Heart left ventricle (tissue), 16 donors: ENCODE data around the gene MGLL. TPM values are rescaled to one million over a fixed set of nuclear protein-coding genes. Genes with fewer than 3 reads are reported as not detected.

Experiments
- ATAC-seq, 4 donors: fragments of 200-7000 bp; cut with Tn5 transposase; one replicate each; pipeline ENCODE4 v1.9.1; 2020 to 2022; ENCODE audit warnings: moderate library complexity in 4 of 4, mild to moderate bottlenecking in 3 of 4, moderate number of reproducible peaks in 1 of 4
- DNase-seq, 5 donors: peaks; one replicate each; pipeline ENCODE4 v3.0.0-alpha.2; 2020
- H3K27ac ChIP-seq, 12 donors: fragments of 200-600 bp; sonication (generic) in 4 of 12; one replicate each; pipeline versions ENCODE4 v1.5.0 to v1.8.0; 2016 to 2022; ENCODE audit warnings: mild to moderate bottlenecking in 2 of 12
- H3K27me3 ChIP-seq, 9 donors: fragments of 200-600 bp; sonication (generic) in 2 of 9; one replicate each; pipeline versions ENCODE4 v1.5.1 to v1.8.0; 2016 to 2022; ENCODE audit warnings: mild to moderate bottlenecking in 3 of 9
- H3K36me3 ChIP-seq, 9 donors: fragments of 200-600 bp; sonication (generic) in 2 of 9; one replicate each; pipeline versions ENCODE4 v1.5.0 to v1.8.0; 2018 to 2022; ENCODE audit warnings: mild to moderate bottlenecking in 2 of 9
- H3K4me1 ChIP-seq, 12 donors: fragments of 200-600 bp; sonication (generic) in 4 of 12; one replicate each; pipeline versions ENCODE4 v1.5.0 to v1.8.0; 2016 to 2022; ENCODE audit warnings: mild to moderate bottlenecking in 3 of 12
- H3K4me3 ChIP-seq, 12 donors: fragments of 200-600 bp; sonication (generic) in 4 of 12; one replicate each; pipeline versions ENCODE4 v1.5.0 to v1.8.0; 2017 to 2022; ENCODE audit warnings: mild to moderate bottlenecking in 9 of 12, moderate library complexity in 4 of 12
- H3K9me3 ChIP-seq, 12 donors: fragments of 200-600 bp; sonication (generic) in 4 of 12; one replicate each; pipeline versions ENCODE4 v1.5.0 to v1.8.0; 2016 to 2022; ENCODE audit warnings: mild to moderate bottlenecking in 1 of 12
- CTCF ChIP-seq, 12 donors: fragments of 200-600 bp; sonication (generic) in 4 of 12; IDR thresholded peaks; one replicate each; pipeline versions ENCODE4 v1.5.0 to v1.8.0; 2018 to 2022; ENCODE audit warnings: antibody characterized with exemption in 12 of 12, mild to moderate bottlenecking in 5 of 12
- POLR2A ChIP-seq, 2 donors: fragments of 450-650 bp; IDR thresholded peaks; one replicate each; pipeline ENCODE4 v1.6.1; 2017; ENCODE audit warnings: antibody characterized with exemption in 2 of 2, mild to moderate bottlenecking in 2 of 2, moderate library complexity in 2 of 2
- WGBS, 4 donors: extraction: QIAGEN DNeasy Blood & Tissue Kit in 2 of 4; methylation state at CpG; one replicate each; pipeline versions ENCODE4 v1.1.5 to v1.1.7; 2013 to 2018; 5-methylcytosine and 5-hydroxymethylcytosine counted together
- intact Hi-C, 10 donors: fragments of 100-400 bp; cut with DNase I; formaldehyde crosslinking; loops; one replicate each; pipeline versions ENCODE4 v1.11.1 to v1.14.2; 2022
- polyA plus RNA-seq, 2 donors: library from polyadenylated mRNA; stranded (reverse); fragments of 200-250 nt; gene quantifications; one replicate each; pipeline ENCODE4 v1.2.3, GENCODE V29; 2013
- total RNA-seq, 9 donors: library from RNA; depleted of rRNA in 2 of 9; stranded (reverse); fragments of >200 nt in 2 of 9; fragmentation: NEBNext Ultra II Directional in 3 of 9; extraction: Animal tissue kit (Norgen Biotek cat#: 25700) in 3 of 9; gene quantifications; one replicate each; pipeline versions ENCODE4 v1.1.0 to v1.2.4, GENCODE V29; 2016 to 2023
- donor health status: ischemic (EF 13 %, LVEDD 7.1; RV severe dilation, severe dysfunction).
- donor health status: healthy with polysubstance abuse.
- donor health status: DM: no; HTN: yes; CAD: no.
- donor health status: DM: no; HTN: no; CAD: no.
- donor health status: ischemic (EF 25% LVEDD 6.9; RV normal size, moderate dysfunction).
- donor health status: ischemic (EF 25% LVEDD 5.7; RV mildly dilated, moderate dysfunction).
- donor health status: healthy.
- donor health status: DM: yes; HTN: yes; CAD: no.
- donor health status: ischemic (EF 35%, LVEDD 5.7; RV mildly dilated, moderate dysfunction).
- donor health status: nonischemic (EF 11% LVEDD 7.7; RV severe dilation, severe dysfunction).
- donor health status: DM: yes; HTN: yes; CAD: no.
- donor health status: PGD.
- donor health status: ischemic (EF 29% LVEDD 5.4; RV normal size, mild dysfunction).
- donor health status: nonischemic (EF 23%, LVEDD 6.1; RV moderate dilation, normal function).

The MGLL gene
- total and polyA plus RNA-seq, 11 donors: 38.5 to 119 (median 78.9) TPM

DNA sequence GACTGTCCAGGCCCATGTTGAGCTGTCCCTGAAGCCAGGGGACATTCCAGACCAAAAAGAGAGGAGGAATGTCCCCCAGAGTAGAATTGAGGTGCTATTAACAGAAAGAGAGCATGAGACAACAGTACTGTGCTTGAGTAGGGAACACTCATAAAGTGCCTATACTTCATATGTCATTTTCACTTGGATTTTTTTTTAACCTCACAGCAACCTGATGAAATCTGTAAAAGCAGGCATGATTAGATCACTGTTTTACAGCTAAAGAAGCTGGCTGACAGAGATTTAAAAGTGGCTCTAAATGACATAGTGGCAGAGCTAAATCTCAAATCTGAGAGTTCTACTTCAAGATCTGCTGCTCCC lies 174.5 kb downstream of the MGLL start:
- ATAC-seq (no peak), DNase-seq (no peak)
- Histone ChIP-seq H3K9me3 (no peaks in the 10 kb centered on the region), H3K4me3 (no peak overlapping the region), H3K36me3 (no peaks in the 10 kb centered on the region), H3K27ac (no peak overlapping the region), H3K27me3 (no peaks in the 10 kb centered on the region), H3K4me1 (peaks cover 0 to 7% (median 4%) of the 10 kb centered on the region in 12 donors)
- TF ChIP-seq POLR2A (IDR thresholded peaks at IDR 0.05) (no peak), CTCF (IDR thresholded peaks at IDR 0.05) (no peak)
- intact Hi-C loops: no loop called here

GRCh38 chr3:127647166-127647844 lies 175.0 kb downstream of the MGLL start:
- no peak for ATAC-seq
- intact Hi-C loops: no loop called here

DNA sequence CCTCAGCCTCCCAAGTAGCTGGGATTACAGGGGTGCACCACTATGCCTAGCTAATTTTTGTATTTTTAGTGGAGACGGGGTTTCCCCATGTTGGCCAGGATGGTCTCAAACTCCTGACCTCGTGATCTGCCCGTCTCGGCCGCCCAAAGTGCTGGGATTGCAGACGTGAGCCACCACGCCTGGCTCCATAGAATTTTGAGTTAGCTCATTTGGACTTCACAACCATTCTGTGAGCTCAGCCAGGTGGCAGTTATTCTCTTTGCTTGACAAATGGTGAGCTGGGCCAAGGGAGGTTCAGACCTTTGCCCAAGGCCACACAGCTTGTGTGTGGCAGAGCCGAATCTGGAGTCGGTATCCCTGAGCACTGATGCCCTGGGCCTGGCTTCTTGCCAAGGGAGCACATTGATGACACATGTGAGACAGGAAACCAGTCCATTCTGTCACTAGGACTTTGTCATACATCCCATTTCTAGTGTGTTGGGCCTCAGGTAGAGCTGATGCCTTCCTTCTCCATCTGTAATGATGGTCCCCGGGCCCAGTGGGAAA lies 175.7 kb downstream of the MGLL start:
- intact Hi-C loops: no loop called here
- no peak for ATAC-seq
- H3K4me3 ChIP-seq: no peak overlapping the region
- H3K9me3 ChIP-seq: no peaks in the 10 kb centered on the region
- no peaks in the 10 kb centered on the region for H3K4me1 ChIP-seq
- TF ChIP-seq POLR2A (IDR thresholded peaks at IDR 0.05) (no peak), CTCF (IDR thresholded peaks at IDR 0.05) (no peak)
- WGBS, 4 donors: 91 to 95% (median 94%) methylated on average over 7 to 10 of the region's 10 CpGs
- H3K27ac ChIP-seq: no peak overlapping the region
- DNase-seq: no peak
- no peaks in the 10 kb centered on the region for H3K27me3 ChIP-seq
- no peaks in the 10 kb centered on the region for H3K36me3 ChIP-seq

More at GRCh38 chr3:127647166-127647844, 175.0 kb downstream of the MGLL start:
- WGBS, 4 donors: 80 to 90% (median 88%) methylated on average over 13 of the region's 13 CpGs
- H3K27ac ChIP-seq: no peak overlapping the region
- TF ChIP-seq CTCF (IDR thresholded peaks at IDR 0.05) (no peak), POLR2A (IDR thresholded peaks at IDR 0.05) (no peak)
- H3K9me3 ChIP-seq: no peaks in the 10 kb centered on the region
- DNase-seq: no peak
- H3K4me1 ChIP-seq: peaks cover 0 to 4% (median under 1%) of the 10 kb centered on the region in 12 donors
- H3K36me3 ChIP-seq: no peaks in the 10 kb centered on the region
- H3K27me3 ChIP-seq: no peaks in the 10 kb centered on the region
- no peak overlapping the region for H3K4me3 ChIP-seq

- no peak for ATAC-seq
- Histone ChIP-seq H3K27me3 (no peaks in the 10 kb centered on the region), H3K27ac (no peak overlapping the region), H3K9me3 (no peaks in the 10 kb centered on the region), H3K4me1 (no peaks in the 10 kb centered on the region), H3K36me3 (no peaks in the 10 kb centered on the region), H3K4me3 (no peak overlapping the region)
- intact Hi-C loops: no loop called here
- TF ChIP-seq POLR2A (IDR thresholded peaks at IDR 0.05) (no peak), CTCF (IDR thresholded peaks at IDR 0.05) (no peak)
- DNase-seq: no peak
- WGBS, 4 donors: 96 to 100% (median 98%) methylated on average over 4 to 8 of the region's 8 CpGs
Observed at GRCh38 chr3:127645371-127646015, 176.8 kb downstream of the MGLL start.
